ENCODE results near the gene COL5A1.

The COL5A1 gene

GRCh38 chr9:134618163-134618832 lies 23.3 kb upstream of the COL5A1 start:
- no peaks in the 10 kb centered on the region for H3K79me2 ChIP-seq (ENCODE audit: insufficient read depth, low read length)
- no peaks in the 10 kb centered on the region for H3K4me1 ChIP-seq (ENCODE audit: insufficient read depth, low read length)
- ATAC-seq (ENCODE audit: insufficient read depth, low read depth) (no peak), DNase-seq (no peak)
- TF ChIP-seq CTCF (IDR thresholded peaks at IDR 0.05; ENCODE audit: borderline replicate concordance, extremely low read depth, low read length, poor library complexity, severe bottlenecking) = no peak
- no peak for TF ChIP-seq EZH2 (IDR thresholded peaks at IDR 0.05; ENCODE audit: borderline replicate concordance, low read depth, low read length, severe bottlenecking)
- no peak overlapping the region for H2AFZ ChIP-seq (ENCODE audit: low read depth, low read length)
- H3K4me2 ChIP-seq (ENCODE audit: insufficient read depth, low read length) = no peak overlapping the region
- H3K27me3 ChIP-seq (ENCODE audit: insufficient read depth, low read length, poor library complexity) = no peaks in the 10 kb centered on the region
- H3K4me3 ChIP-seq (ENCODE audit: low read depth in 1 of 2, low read length in 2 of 2) = no peak overlapping the region
- no peak overlapping the region for H3K9ac ChIP-seq (ENCODE audit: low read depth, low read length)
- H4K20me1 ChIP-seq (ENCODE audit: insufficient read depth, low read length) = peaks cover 2% of the 10 kb centered on the region; the same call in 1 of the 2 replicates
- H3K27ac ChIP-seq (ENCODE audit: low read length) = no peak overlapping the region
- H3K36me3 ChIP-seq (ENCODE audit: insufficient read depth, low read length) = no peaks in the 10 kb centered on the region
- no peaks in the 10 kb centered on the region for H3K9me3 ChIP-seq (ENCODE audit: insufficient read depth, low read length, severe bottlenecking)

GRCh38 chr9:134618833-134619447 lies 22.7 kb upstream of the COL5A1 start:
- Histone ChIP-seq H3K4me2 (ENCODE audit: insufficient read depth, low read length) (no peak overlapping the region), H3K4me3 (ENCODE audit: low read depth in 1 of 2, low read length in 2 of 2) (no peak overlapping the region), H3K4me1 (ENCODE audit: insufficient read depth, low read length) (no peaks in the 10 kb centered on the region), H3K79me2 (ENCODE audit: insufficient read depth, low read length) (no peaks in the 10 kb centered on the region), H3K9ac (ENCODE audit: low read depth, low read length) (no peak overlapping the region), H3K27ac (ENCODE audit: low read length) (no peak overlapping the region), H4K20me1 (ENCODE audit: insufficient read depth, low read length) (peaks cover 2% of the 10 kb centered on the region; the same call in 1 of the 2 replicates), H3K36me3 (ENCODE audit: insufficient read depth, low read length) (no peaks in the 10 kb centered on the region), H2AFZ (ENCODE audit: low read depth, low read length) (no peak overlapping the region), H3K9me3 (ENCODE audit: insufficient read depth, low read length, severe bottlenecking) (no peaks in the 10 kb centered on the region), H3K27me3 (ENCODE audit: insufficient read depth, low read length, poor library complexity) (no peaks in the 10 kb centered on the region)
- ATAC-seq (ENCODE audit: insufficient read depth, low read depth) (no peak), DNase-seq (no peak)
- TF ChIP-seq EZH2 (IDR thresholded peaks at IDR 0.05; ENCODE audit: borderline replicate concordance, low read depth, low read length, severe bottlenecking) (no peak), CTCF (IDR thresholded peaks at IDR 0.05; ENCODE audit: borderline replicate concordance, extremely low read depth, low read length, poor library complexity, severe bottlenecking) (no peak)

- Histone ChIP-seq H3K27ac (ENCODE audit: low read length) (no peak overlapping the region), H3K79me2 (ENCODE audit: insufficient read depth, low read length) (no peaks in the 10 kb centered on the region), H3K9ac (ENCODE audit: low read depth, low read length) (no peak overlapping the region), H2AFZ (ENCODE audit: low read depth, low read length) (no peak overlapping the region), H3K9me3 (ENCODE audit: insufficient read depth, low read length, severe bottlenecking) (no peaks in the 10 kb centered on the region), H3K4me2 (ENCODE audit: insufficient read depth, low read length) (no peak overlapping the region), H3K4me3 (ENCODE audit: low read depth in 1 of 2, low read length in 2 of 2) (no peak overlapping the region), H3K36me3 (ENCODE audit: insufficient read depth, low read length) (no peaks in the 10 kb centered on the region), H3K27me3 (ENCODE audit: insufficient read depth, low read length, poor library complexity) (no peaks in the 10 kb centered on the region), H4K20me1 (ENCODE audit: insufficient read depth, low read length) (peaks cover 2% of the 10 kb centered on the region; the same call in 1 of the 2 replicates), H3K4me1 (ENCODE audit: insufficient read depth, low read length) (no peaks in the 10 kb centered on the region)
- no peak for DNase-seq
- TF ChIP-seq EZH2 (IDR thresholded peaks at IDR 0.05; ENCODE audit: borderline replicate concordance, low read depth, low read length, severe bottlenecking) (no peak), CTCF (IDR thresholded peaks at IDR 0.05; ENCODE audit: borderline replicate concordance, extremely low read depth, low read length, poor library complexity, severe bottlenecking) (no peak)
- no peak for ATAC-seq (ENCODE audit: insufficient read depth, low read depth)
These were observed 22.1 kb upstream of the COL5A1 start for GRCh38 chr9:134619448-134619982.

Data from DND-41 (cell line).